ENCODE results near the gene CDK5RAP2. TPM values are rescaled to one million over a fixed set of nuclear protein-coding genes. Genes with fewer than 3 reads are reported as not detected.

The CDK5RAP2 gene
- total RNA-seq, 1 donor from 2014 or later: 54.5 TPM

DNA sequence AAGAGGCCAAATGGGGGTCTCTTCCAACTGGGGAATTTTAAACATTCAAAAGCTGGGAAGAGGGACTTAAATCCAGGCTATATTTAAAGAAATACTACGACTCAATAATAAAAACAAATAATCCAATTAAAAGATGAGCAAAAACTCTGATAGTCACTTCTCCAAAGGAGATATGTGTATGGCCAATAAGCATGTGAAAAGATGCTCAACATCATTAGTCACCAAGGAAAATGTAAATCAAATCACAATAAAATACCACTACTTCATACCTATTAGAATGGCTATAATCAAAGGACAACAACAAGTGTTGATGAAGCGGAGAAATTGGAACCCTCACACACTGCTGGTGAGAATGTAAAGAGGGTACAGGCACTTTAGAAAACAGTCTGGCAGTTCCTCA is 130.4 kb downstream of the CDK5RAP2 start:
- no peak for DNase-seq (ENCODE audit: extremely low spot score in 2 of 2)
- Histone ChIP-seq H3K4me1 (no peaks in the 10 kb centered on the region), H3K27me3 (no peaks in the 10 kb centered on the region), H3K4me3 (no peak overlapping the region), H3K9me3 (no peaks in the 10 kb centered on the region), H3K27ac (no peak overlapping the region), H3K36me3 (peaks cover 0 to 10% of the 10 kb centered on the region in 2 donors)
- intact Hi-C loops (cut with DNase I): no loop called here
- TF ChIP-seq, protein P1, sequence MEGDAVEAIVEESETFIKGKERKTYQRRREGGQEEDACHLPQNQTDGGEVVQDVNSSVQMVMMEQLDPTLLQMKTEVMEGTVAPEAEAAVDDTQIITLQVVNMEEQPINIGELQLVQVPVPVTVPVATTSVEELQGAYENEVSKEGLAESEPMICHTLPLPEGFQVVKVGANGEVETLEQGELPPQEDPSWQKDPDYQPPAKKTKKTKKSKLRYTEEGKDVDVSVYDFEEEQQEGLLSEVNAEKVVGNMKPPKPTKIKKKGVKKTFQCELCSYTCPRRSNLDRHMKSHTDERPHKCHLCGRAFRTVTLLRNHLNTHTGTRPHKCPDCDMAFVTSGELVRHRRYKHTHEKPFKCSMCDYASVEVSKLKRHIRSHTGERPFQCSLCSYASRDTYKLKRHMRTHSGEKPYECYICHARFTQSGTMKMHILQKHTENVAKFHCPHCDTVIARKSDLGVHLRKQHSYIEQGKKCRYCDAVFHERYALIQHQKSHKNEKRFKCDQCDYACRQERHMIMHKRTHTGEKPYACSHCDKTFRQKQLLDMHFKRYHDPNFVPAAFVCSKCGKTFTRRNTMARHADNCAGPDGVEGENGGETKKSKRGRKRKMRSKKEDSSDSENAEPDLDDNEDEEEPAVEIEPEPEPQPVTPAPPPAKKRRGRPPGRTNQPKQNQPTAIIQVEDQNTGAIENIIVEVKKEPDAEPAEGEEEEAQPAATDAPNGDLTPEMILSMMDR (IDR thresholded peaks at IDR 0.05): no peak

DNA sequence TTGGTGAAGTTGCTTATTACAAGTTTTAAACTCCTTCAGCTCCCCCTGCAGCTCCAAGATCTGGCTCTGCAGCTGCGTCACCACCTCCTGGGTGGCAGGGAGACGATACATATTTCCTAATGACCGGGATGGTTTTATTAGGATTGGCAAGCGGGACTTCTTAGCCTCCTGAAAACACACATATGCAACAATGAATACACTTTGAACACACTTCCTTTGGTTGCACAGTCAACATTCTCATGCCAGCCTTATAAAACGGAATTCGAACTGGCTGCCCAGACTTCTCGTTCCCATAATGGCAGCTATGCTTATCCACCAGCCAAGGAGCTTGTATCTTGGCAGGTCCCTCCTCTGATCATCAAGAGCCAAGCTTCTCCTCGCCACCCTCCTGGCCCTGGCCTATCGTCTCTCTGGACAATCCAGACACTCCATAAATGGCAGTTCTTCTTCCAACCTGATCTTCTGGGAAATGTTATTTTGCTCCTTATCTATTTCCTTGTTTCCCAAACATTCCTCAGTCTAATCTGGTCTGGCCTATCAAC is 131.9 kb downstream of the CDK5RAP2 start:
- intact Hi-C loops (cut with DNase I): no loop called here
- H3K4me3 ChIP-seq: no peak overlapping the region
- peaks cover 0 to 8% of the 10 kb centered on the region in 2 donors for H3K36me3 ChIP-seq
- no peak for TF ChIP-seq POLR2AphosphoS5 (IDR thresholded peaks at IDR 0.05; ENCODE audit: insufficient read depth in 1 of 2, low read depth in 1 of 2)
- TF ChIP-seq, protein P1 (IDR thresholded peaks at IDR 0.05): no peak
- TF ChIP-seq POLR2A (IDR thresholded peaks at IDR 0.05): no peak
- no peak for DNase-seq (ENCODE audit: extremely low spot score in 2 of 2)
- H3K27ac ChIP-seq: no peak overlapping the region
- no peaks in the 10 kb centered on the region for H3K4me1 ChIP-seq
- no peaks in the 10 kb centered on the region for H3K9me3 ChIP-seq
- no peaks in the 10 kb centered on the region for H3K27me3 ChIP-seq

DNA sequence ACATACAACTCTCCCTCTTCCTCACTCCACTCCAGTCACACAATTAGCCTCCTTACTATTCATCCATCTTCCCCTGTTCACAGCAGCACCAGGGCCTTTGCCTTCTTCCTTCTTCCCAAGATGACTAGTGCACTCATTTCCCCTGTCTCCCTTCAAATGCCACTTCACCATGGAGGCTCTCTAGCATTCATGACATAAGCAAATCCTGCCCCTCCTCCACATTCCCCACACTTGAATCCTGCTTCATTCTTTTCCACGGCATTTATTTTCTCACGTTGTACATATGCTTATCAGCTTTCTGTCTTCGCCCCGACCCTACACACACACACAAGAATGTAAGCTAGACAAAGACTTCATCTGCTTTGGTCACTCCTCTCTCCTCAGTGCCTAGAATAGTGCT is 133.3 kb downstream of the CDK5RAP2 start:
- peaks cover 0 to 12% of the 10 kb centered on the region in 2 donors for H3K36me3 ChIP-seq
- intact Hi-C loops (cut with DNase I): no loop called here
- H3K27me3 ChIP-seq: no peaks in the 10 kb centered on the region
- TF ChIP-seq POLR2AphosphoS5 (IDR thresholded peaks at IDR 0.05; ENCODE audit: insufficient read depth in 1 of 2, low read depth in 1 of 2) (no peak), POLR2A (IDR thresholded peaks at IDR 0.05) (no peak)
- TF ChIP-seq, protein P1 (IDR thresholded peaks at IDR 0.05): no peak
- no peaks in the 10 kb centered on the region for H3K9me3 ChIP-seq
- no peak overlapping the region for H3K4me3 ChIP-seq
- H3K27ac ChIP-seq: no peak overlapping the region
- DNase-seq (ENCODE audit: extremely low spot score in 2 of 2): no peak
- no peaks in the 10 kb centered on the region for H3K4me1 ChIP-seq

DNA sequence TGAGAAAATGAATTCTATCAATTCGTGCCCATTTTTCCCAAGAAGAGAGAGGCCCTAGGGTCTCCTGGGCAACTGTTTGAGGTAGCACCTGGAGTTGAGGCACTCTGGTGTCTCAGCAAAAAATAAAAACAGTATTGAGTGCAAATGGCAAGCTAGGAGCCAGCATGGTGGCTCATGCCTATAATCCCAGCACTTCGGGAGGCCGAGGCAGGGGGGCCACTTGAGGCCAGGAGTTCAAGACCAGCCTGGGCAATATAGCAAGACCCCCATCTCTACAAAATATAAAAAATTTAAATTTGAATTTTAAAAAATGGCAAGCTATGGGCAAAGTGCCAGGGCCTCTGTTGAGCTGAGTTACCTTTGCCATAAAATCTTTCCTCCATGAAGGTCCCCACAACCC is 136.0 kb downstream of the CDK5RAP2 start:
- intact Hi-C loops (cut with DNase I): no loop called here
- H3K27me3 ChIP-seq: no peaks in the 10 kb centered on the region
- TF ChIP-seq POLR2A (IDR thresholded peaks at IDR 0.05) (no peak), POLR2AphosphoS5 (IDR thresholded peaks at IDR 0.05; ENCODE audit: insufficient read depth in 1 of 2, low read depth in 1 of 2) (no peak)
- TF ChIP-seq, protein P1 (IDR thresholded peaks at IDR 0.05): no peak
- no peak for DNase-seq (ENCODE audit: extremely low spot score in 2 of 2)
- no peaks in the 10 kb centered on the region for H3K9me3 ChIP-seq
- H3K4me1 ChIP-seq: no peaks in the 10 kb centered on the region
- peaks cover 0 to 21% of the 10 kb centered on the region in 2 donors for H3K36me3 ChIP-seq
- no peak overlapping the region for H3K27ac ChIP-seq
- no peak overlapping the region for H3K4me3 ChIP-seq

DNA sequence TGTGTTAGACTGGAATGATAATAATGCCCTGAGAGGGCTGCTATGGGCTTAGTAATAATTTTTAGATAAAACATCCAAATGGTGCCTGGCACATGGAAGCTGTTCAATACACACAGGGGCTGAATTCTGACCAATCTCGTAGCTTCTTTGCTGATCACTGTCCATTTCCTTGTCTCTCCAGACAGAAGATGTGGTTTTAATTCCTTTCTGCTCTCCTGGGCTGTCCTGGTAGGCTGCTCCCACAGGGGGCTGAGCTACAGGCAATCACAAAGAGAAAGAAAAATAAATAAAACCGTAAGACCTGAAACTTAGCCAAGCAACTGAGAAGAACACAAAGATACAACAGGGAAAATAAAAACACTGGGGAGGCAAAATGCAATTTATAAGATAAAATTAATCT is 136.5 kb downstream of the CDK5RAP2 start:
- Histone ChIP-seq H3K36me3 (peaks cover 0 to 26% of the 10 kb centered on the region in 2 donors), H3K27me3 (no peaks in the 10 kb centered on the region), H3K27ac (no peak overlapping the region), H3K4me1 (no peaks in the 10 kb centered on the region), H3K4me3 (no peak overlapping the region), H3K9me3 (no peaks in the 10 kb centered on the region)
- DNase-seq (ENCODE audit: extremely low spot score in 2 of 2): no peak
- intact Hi-C loops (cut with DNase I): no loop called here
- TF ChIP-seq, protein P1 (IDR thresholded peaks at IDR 0.05): no peak
- TF ChIP-seq POLR2AphosphoS5 (IDR thresholded peaks at IDR 0.05; ENCODE audit: insufficient read depth in 1 of 2, low read depth in 1 of 2) (no peak), POLR2A (IDR thresholded peaks at IDR 0.05) (no peak)

All from vagina (tissue), 2 donors.